Measurements from ENCODE around the gene VASH2. TPM values are rescaled to one million over a fixed set of nuclear protein-coding genes. Genes with fewer than 3 reads are reported as not detected.

The VASH2 gene
- total RNA-seq, 1 donor from 2014 or later: 15.8 TPM

GRCh38 chr1:212973426-212973825, 23.1 kb downstream of the VASH2 start:
- Mint-ChIP-seq H3K36me3 (ENCODE audit: insufficient read depth) (peaks cover 10% of the 10 kb centered on the region), H3K4me1 (ENCODE audit: low read depth) (no peaks in the 10 kb centered on the region), H3K9me3 (ENCODE audit: low read depth) (no peaks in the 10 kb centered on the region), H3K27ac (no peak overlapping the region), H3K27me3 (no peaks in the 10 kb centered on the region), H3K4me3 (ENCODE audit: low read depth) (no peak overlapping the region)
- TF ChIP-seq CTCF (IDR thresholded peaks at IDR 0.05; ENCODE audit: unreplicated experiment): no peak
- no peak for DNase-seq (ENCODE audit: low spot score, unreplicated experiment)

GRCh38 chr1:212973899-212974298, 23.6 kb downstream of the VASH2 start:
- DNase-seq (ENCODE audit: low spot score, unreplicated experiment): no peak

GRCh38 chr1:212974711-212975110, 24.4 kb downstream of the VASH2 start:
- H3K27me3 Mint-ChIP-seq: no peaks in the 10 kb centered on the region
- no peak for TF ChIP-seq CTCF (IDR thresholded peaks at IDR 0.05; ENCODE audit: unreplicated experiment)
- no peaks in the 10 kb centered on the region for H3K4me1 Mint-ChIP-seq (ENCODE audit: low read depth)
- no peak overlapping the region for H3K27ac Mint-ChIP-seq
- no peak for DNase-seq (ENCODE audit: low spot score, unreplicated experiment)
- H3K36me3 Mint-ChIP-seq (ENCODE audit: insufficient read depth): peaks cover 10% of the 10 kb centered on the region
- no peaks in the 10 kb centered on the region for H3K9me3 Mint-ChIP-seq (ENCODE audit: low read depth)
- H3K4me3 Mint-ChIP-seq (ENCODE audit: low read depth): no peak overlapping the region

More at GRCh38 chr1:212973899-212974298, 23.6 kb downstream of the VASH2 start:
- Mint-ChIP-seq H3K4me1 (ENCODE audit: low read depth) (no peaks in the 10 kb centered on the region), H3K36me3 (ENCODE audit: insufficient read depth) (peaks cover 10% of the 10 kb centered on the region), H3K27me3 (no peaks in the 10 kb centered on the region), H3K4me3 (ENCODE audit: low read depth) (no peak overlapping the region), H3K27ac (no peak overlapping the region), H3K9me3 (ENCODE audit: low read depth) (no peaks in the 10 kb centered on the region)
- TF ChIP-seq CTCF (IDR thresholded peaks at IDR 0.05; ENCODE audit: unreplicated experiment): no peak

GRCh38 chr1:212975111-212975918, 25.0 kb downstream of the VASH2 start:
- Mint-ChIP-seq H3K27me3 (no peaks in the 10 kb centered on the region), H3K36me3 (ENCODE audit: insufficient read depth) (peaks cover 9% of the 10 kb centered on the region), H3K27ac (no peak overlapping the region), H3K9me3 (ENCODE audit: low read depth) (no peaks in the 10 kb centered on the region), H3K4me1 (ENCODE audit: low read depth) (no peaks in the 10 kb centered on the region), H3K4me3 (ENCODE audit: low read depth) (no peak overlapping the region)
- no peak for DNase-seq (ENCODE audit: low spot score, unreplicated experiment)
- no peak for TF ChIP-seq CTCF (IDR thresholded peaks at IDR 0.05; ENCODE audit: unreplicated experiment)

- peaks cover 9% of the 10 kb centered on the region for H3K36me3 Mint-ChIP-seq (ENCODE audit: insufficient read depth)
- no peak overlapping the region for H3K27ac Mint-ChIP-seq
- H3K9me3 Mint-ChIP-seq (ENCODE audit: low read depth): no peaks in the 10 kb centered on the region
- H3K4me1 Mint-ChIP-seq (ENCODE audit: low read depth): no peaks in the 10 kb centered on the region
- no peak for TF ChIP-seq CTCF (IDR thresholded peaks at IDR 0.05; ENCODE audit: unreplicated experiment)
- H3K4me3 Mint-ChIP-seq (ENCODE audit: low read depth): no peak overlapping the region
- no peak for DNase-seq (ENCODE audit: low spot score, unreplicated experiment)
- H3K27me3 Mint-ChIP-seq: no peaks in the 10 kb centered on the region
These were observed 26.2 kb downstream of the VASH2 start for GRCh38 chr1:212976586-212976985.

Data from progenitor cell of endocrine pancreas (in vitro differentiated cells).